Neural progenitor cell (in vitro differentiated cells): Measurements from ENCODE around the gene LARP1.

Experiments used
- EZH2 ChIP-seq: fragments of 200-600 bp; sonication (generic); IDR thresholded peaks from 2 replicates; pipeline ENCODE4 v1.6.1; 2017; ENCODE audit warnings: antibody characterized with exemption, mild to moderate bottlenecking, moderate library complexity
- EZH2phosphoT487 ChIP-seq: fragments of 200-600 bp; sonication (generic); IDR thresholded peaks from 2 replicates; pipeline ENCODE4 v1.6.1; 2017; ENCODE audit warnings: antibody characterized with exemption
- TF ChIP-seq, protein P1 (sequence below): fragments of 200-600 bp; sonication (generic); IDR thresholded peaks from 2 replicates; pipeline ENCODE4 v1.5.1; 2017; ENCODE audit warnings: antibody characterized with exemption, mild to moderate bottlenecking

DNA sequence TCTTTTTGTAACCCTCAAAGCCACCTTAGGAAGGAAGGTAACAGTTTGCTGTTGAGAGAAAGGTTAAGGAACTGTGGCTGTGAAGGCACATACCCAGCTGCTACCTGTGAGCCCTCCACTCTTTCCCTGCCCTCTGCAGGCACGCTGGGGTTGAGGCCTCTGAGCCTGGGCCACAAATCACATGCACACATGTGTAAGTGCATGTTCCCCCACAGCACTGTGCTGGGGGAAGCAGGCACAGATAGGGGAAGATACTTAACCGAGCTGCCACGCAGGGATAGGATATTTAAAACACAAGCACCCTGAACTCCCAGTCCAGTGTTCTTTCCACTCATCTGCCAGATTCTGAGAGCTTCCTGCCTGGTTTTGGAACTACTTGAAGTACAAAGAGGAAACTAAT, 18.1 kb downstream of the LARP1 start:
- TF ChIP-seq, protein P1, sequence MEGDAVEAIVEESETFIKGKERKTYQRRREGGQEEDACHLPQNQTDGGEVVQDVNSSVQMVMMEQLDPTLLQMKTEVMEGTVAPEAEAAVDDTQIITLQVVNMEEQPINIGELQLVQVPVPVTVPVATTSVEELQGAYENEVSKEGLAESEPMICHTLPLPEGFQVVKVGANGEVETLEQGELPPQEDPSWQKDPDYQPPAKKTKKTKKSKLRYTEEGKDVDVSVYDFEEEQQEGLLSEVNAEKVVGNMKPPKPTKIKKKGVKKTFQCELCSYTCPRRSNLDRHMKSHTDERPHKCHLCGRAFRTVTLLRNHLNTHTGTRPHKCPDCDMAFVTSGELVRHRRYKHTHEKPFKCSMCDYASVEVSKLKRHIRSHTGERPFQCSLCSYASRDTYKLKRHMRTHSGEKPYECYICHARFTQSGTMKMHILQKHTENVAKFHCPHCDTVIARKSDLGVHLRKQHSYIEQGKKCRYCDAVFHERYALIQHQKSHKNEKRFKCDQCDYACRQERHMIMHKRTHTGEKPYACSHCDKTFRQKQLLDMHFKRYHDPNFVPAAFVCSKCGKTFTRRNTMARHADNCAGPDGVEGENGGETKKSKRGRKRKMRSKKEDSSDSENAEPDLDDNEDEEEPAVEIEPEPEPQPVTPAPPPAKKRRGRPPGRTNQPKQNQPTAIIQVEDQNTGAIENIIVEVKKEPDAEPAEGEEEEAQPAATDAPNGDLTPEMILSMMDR: no peak
- TF ChIP-seq EZH2: no peak
- TF ChIP-seq EZH2phosphoT487: no peak
